HG02884 (cell line): ENCODE data around the gene UBE2J2.
"Not testable (repeated sequence)": the region's sequence is repeated elsewhere in the genome, so short reads cannot be mapped to it uniquely, and the experiment has no call there.

Experiments used
- ATAC-seq: cut with Tn5 transposase; IDR thresholded peaks from one replicate; pipeline ENCODE4 v1.9.1; 2021; ENCODE audit warnings: mild to moderate bottlenecking, moderate library complexity; ENCODE audit not compliant: unreplicated experiment

Gene UBE2J2

GRCh38 chr1:1259540-1259939, 14.1 kb downstream of the UBE2J2 start:
- no peak for ATAC-seq

DNA sequence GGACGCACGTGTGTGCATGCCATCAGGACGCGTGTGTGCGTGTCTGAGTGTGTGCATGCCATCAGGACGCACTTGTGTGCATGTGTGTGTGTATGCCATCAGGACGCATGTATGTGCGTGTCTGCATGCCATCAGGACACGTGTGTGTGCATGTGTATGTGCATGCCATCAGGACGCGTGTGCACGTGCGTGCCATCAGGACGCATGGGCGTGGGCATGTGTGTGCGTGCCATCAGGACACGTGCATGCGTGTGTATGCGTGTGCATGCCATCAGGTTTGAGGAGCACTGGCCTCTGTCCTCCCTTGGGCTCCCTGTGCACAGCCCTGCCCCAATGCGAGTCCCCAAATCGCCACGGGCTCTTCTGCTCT, 14.6 kb downstream of the UBE2J2 start:
- no peak for ATAC-seq

DNA sequence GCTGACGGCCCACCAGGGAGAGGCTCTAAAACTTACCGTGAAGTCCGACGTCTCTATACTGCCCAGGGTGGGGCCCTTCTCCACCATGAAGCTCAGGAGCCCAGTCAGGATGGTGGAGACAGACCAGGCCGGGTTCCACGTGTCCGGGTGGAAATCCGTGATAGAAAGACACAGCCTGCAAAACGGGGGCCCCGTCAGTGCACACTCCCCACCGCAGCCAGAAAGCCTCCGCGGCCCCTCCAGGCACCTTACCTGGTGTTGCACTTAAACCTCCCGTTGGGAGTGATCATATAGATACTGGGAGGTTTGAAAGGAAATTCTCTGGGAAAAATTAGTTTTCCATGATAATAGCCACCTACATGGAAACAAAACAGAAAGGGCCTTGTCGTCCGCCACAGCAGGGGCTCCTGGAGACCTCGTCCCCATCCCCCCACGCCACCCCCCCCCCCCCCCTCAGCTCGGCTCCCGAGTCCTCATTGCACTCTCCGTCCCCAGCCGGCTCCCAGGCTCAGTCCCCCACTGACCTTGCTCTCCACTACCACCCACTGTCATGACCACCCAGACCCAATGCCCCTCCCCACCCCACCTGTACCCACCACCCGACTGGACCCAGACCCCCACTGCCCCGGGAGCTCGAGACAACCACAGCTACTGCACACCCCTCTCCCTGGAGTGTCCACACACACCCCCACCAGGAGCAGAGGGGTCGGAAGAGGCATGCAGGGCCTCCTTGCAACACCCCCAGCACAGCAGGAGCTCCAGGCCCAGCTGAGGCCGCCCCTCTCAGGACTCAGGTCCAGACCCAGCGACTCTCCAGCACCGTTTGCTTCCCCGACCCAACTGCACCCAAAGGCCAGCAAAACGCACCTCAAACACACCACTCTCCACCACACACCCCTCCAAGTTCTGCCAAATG, 16.4 kb downstream of the UBE2J2 start:
- no peak for ATAC-seq

DNA sequence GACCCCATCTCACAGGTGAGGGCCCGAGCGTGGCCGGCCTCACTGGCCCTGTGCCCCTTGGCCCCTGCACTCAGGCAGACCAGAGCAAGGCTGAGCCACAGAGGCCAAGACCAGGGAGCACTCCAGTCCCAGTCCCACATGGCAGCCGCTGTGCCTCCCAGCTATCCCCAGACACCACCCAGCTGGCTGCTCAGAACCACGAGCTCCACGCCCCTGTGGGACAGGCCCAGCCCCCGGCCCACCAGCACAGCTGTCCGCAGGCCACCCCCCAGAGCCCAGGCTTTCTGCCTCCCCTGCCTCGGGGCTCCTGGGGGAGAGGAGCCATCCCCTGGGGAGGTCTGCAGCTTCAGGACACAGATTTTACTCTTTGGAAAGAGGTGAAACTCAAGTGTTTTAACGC, 18.0 kb downstream of the UBE2J2 start:
- no peak for ATAC-seq

DNA sequence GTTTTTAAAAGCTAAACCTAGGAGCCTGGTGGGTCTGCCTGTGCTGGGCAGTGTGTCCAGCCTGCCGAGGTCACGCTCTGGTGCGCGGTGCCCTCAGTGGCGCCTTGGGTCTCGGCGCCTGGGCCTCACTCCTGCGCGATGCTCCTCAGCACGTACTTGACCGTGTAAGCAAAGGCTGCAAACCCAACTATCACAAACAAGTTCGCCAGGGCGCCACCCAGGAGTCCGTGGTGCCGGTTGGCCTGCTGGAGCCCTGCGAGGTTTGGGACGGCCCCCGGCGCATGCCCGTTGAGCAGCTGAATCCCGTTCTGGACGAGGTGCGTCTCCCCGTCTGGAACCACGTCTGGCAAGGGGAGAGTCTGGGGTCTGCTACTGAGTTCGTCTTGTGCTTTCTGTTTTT, 18.6 kb downstream of the UBE2J2 start:
- no peak for ATAC-seq

GRCh38 chr1:1254667-1254998, 19.0 kb downstream of the UBE2J2 start:
- ATAC-seq: no peak

GRCh38 chr1:1253972-1254666, 19.5 kb downstream of the UBE2J2 start:
- no peak for ATAC-seq

GRCh38 chr1:1253314-1253713, 20.3 kb downstream of the UBE2J2 start:
- no peak for ATAC-seq

DNA sequence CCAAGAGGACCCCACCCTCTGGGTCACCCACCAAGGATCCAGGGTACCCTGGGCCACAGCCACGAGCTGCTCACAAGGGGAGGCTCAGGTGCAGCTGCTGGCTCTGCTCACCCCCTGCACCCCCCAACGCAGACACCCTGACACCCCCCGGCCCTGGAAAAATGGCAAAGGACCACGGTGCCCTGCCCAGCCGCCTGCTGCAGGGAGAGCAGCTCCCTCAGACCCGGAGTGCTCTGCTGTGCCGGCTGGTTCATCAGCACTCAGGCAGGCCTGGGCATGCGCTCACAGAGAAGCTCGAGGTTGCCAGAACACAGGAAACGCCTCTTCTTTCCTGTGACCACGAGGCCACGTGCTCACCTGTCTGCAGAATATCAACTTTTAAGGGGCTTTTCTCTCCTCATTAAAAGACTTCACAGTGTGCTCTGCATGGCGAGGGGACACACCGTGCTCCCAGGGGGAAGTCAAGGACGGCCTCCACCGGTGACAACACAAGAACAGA, 22.8 kb downstream of the UBE2J2 start:
- no peak for ATAC-seq

GRCh38 chr1:1248009-1248913, 25.4 kb downstream of the UBE2J2 start:
- not testable (repeated sequence) for ATAC-seq

DNA sequence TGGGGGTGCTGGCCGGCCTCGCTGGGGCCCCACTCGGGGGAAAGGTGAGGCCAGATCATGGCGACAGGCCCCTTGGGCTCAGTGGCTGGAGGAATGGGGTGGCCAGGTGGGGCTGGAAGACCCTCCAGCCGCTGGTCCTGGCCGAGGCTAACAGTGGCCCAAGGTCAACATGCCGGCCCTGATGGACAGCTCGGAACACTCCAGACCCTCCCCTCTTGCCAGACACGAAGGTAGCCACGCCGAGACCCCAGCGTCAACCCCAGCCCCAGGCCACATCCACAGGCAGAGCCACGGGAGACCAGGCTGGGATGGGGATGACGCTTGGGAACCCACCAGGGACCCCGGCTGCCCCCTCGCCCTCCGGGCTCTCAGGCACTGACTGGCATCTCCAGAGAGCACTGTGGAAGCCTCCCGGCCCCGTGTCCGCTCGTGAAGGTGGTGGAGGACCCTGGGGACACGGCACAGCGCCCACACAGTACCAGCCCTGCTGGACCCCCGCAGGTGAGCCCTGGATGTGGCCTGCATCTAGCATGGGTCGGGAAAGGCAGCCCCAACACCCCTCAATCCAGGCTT, 26.2 kb downstream of the UBE2J2 start:
- no peak for ATAC-seq

- no peak for ATAC-seq
Observed at GRCh38 chr1:1246577-1247340, 26.9 kb downstream of the UBE2J2 start, which contains the start of gene C1QTNF12. Gene C1QTNF12 (minus strand): TSS chr1:1246722. CDS start chr1:1246690, 32 bp downstream.

GRCh38 chr1:1245817-1246576, 27.7 kb downstream of the UBE2J2 start:
- ATAC-seq: no peak

DNA sequence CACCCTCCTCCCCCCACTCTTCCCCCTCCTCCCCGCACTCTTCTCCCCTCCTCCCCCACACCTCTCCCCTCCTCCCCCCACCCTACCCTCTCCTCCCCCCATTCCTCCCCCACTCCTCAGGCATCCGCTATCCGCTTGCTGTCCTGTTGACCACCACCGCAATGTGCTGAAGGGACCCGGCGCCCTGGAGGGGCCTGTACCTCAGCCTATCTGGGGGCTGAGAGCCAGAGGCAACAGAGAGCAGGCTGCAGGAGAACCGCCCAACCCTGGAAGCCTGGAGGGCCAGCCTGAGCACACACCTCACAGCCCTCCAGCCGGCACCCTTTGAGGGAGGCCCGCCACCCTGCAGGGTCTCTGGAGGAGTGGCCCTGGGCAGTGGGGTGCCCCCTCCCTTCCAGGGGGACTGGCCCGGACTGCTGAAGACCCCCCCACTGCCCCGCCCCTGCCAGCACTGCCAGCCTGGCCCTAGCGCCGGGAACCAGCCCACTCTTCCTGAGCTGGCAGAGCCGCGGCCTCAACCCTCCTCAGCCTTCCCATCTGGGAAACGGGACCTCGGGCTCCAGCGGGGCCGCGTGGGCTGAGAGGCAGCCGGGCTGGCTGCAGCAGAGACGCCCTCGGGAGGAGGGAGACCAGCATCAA, 28.4 kb downstream of the UBE2J2 start:
- ATAC-seq: no peak

GRCh38 chr1:1244192-1244811, 29.4 kb downstream of the UBE2J2 start:
- no peak for ATAC-seq

- no peak for ATAC-seq
Observed at GRCh38 chr1:1243807-1244191, 29.9 kb downstream of the UBE2J2 start.

DNA sequence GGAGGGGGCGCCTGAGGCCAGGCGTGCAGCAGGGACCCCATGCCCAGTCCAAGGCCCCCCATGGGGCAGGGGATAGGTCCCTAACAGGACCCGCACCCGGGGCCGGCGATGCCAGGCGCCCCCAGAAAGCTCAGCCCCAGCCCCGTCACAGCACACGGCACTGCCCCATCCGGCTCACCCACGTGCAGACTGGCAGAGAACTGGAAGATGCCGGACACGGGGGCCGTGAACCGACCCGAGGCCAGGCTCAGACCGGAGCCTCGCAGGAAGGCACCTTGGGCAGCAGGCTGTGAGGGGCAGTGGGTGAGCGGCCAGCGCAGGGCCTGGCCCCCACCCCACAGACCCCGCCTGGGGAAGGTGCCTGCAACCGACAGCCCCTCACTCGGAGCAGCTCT, 30.4 kb downstream of the UBE2J2 start:
- no peak for ATAC-seq
